Thoracic aorta (tissue), 2 donors: ENCODE measurements around the gene NR1I3. TPM values are rescaled to one million over a fixed set of nuclear protein-coding genes. Genes with fewer than 3 reads are reported as not detected.

Experiments used
- ATAC-seq: fragments of 150-250 bp; one replicate; pipeline ENCODE4 v1.8.0; 2017; ENCODE audit warnings: low read depth; ENCODE audit not compliant: insufficient number of reproducible peaks, low FRiP score
- DNase-seq: peaks from one replicate; pipeline ENCODE4 v3.0.0-alpha.2; 2020; ENCODE audit warnings: low spot score
- H3K27ac ChIP-seq, 2 donors: fragments of 200-600 bp; sonication (generic); 1 replicate in 1 of 2; 2 replicates in 1 of 2; pipeline ENCODE4 v1.5.1; 2016; ENCODE audit warnings: mild to moderate bottlenecking in 2 of 2, moderate library complexity in 2 of 2
- H3K27me3 ChIP-seq: fragments of 200-600 bp; sonication (generic); replicated peaks from 2 replicates; pipeline ENCODE4 v1.6.0; 2016; ENCODE audit warnings: mild to moderate bottlenecking; ENCODE audit not compliant: insufficient read depth
- H3K36me3 ChIP-seq: fragments of 200-600 bp; sonication (generic); one replicate; pipeline ENCODE4 v1.5.1; 2016
- H3K4me1 ChIP-seq, 2 donors: fragments of 200-600 bp; sonication (generic); 1 replicate in 1 of 2; 2 replicates in 1 of 2; pipeline versions ENCODE4 v1.5.1 to v1.6.0; 2016; ENCODE audit warnings: low read depth in 2 of 2, mild to moderate bottlenecking in 1 of 2; ENCODE audit not compliant: control insufficient read depth in 1 of 2
- H3K4me3 ChIP-seq: fragments of 200-600 bp; sonication (generic); 2 replicates; pipeline ENCODE4 v1.5.1; 2016; ENCODE audit warnings: mild to moderate bottlenecking
- H3K9me3 ChIP-seq: fragments of 200-600 bp; sonication (generic); 2 replicates; pipeline ENCODE4 v1.5.1; 2016
- CTCF ChIP-seq: fragments of 200-600 bp; sonication (generic); IDR thresholded peaks from one replicate; pipeline ENCODE4 v1.5.1; 2019; ENCODE audit warnings: antibody characterized with exemption
- total RNA-seq, 2 donors: library from RNA; depleted of rRNA; stranded (reverse); fragments of >200 nt; gene quantifications; one replicate each; pipeline versions ENCODE4 v1.1.0 to v1.2.3, GENCODE V29; 2016

The NR1I3 gene
- total RNA-seq, 2 donors from 2014 or later: not detected

- DNase-seq: no peak
- Histone ChIP-seq H3K4me3 (no peak overlapping the region), H3K9me3 (no peaks in the 10 kb centered on the region), H3K36me3 (no peaks in the 10 kb centered on the region), H3K27ac (no peak overlapping the region), H3K27me3 (no peaks in the 10 kb centered on the region), H3K4me1 (peaks cover 10 to 20% of the 10 kb centered on the region in 2 donors)
- no peak for TF ChIP-seq CTCF
- ATAC-seq: no peak
Observed at GRCh38 chr1:161222175-161223019, 15.6 kb downstream of the NR1I3 start.

GRCh38 chr1:161220002-161220401 is 18.0 kb downstream of the NR1I3 start:
- Histone ChIP-seq H3K27me3 (no peaks in the 10 kb centered on the region), H3K4me1 (peaks cover 0 to under 1% of the 10 kb centered on the region in 2 donors), H3K36me3 (no peaks in the 10 kb centered on the region), H3K9me3 (no peaks in the 10 kb centered on the region), H3K4me3 (no peak overlapping the region), H3K27ac (no peak overlapping the region)
- no peak for DNase-seq
- TF ChIP-seq CTCF: no peak
- no peak for ATAC-seq

GRCh38 chr1:161219078-161219892 is 18.7 kb downstream of the NR1I3 start:
- no peaks in the 10 kb centered on the region for H3K4me1 ChIP-seq
- peaks cover 4% of the 10 kb centered on the region for H3K36me3 ChIP-seq
- ATAC-seq: no peak
- H3K27me3 ChIP-seq: no peaks in the 10 kb centered on the region
- no peak overlapping the region for H3K27ac ChIP-seq
- no peak overlapping the region for H3K4me3 ChIP-seq
- no peak for DNase-seq
- H3K9me3 ChIP-seq: no peaks in the 10 kb centered on the region
- no peak for TF ChIP-seq CTCF

GRCh38 chr1:161218301-161219077 is 19.5 kb downstream of the NR1I3 start:
- H3K4me1 ChIP-seq: no peaks in the 10 kb centered on the region
- no peak overlapping the region for H3K27ac ChIP-seq
- H3K9me3 ChIP-seq: no peaks in the 10 kb centered on the region
- TF ChIP-seq CTCF: no peak
- DNase-seq (no peak), ATAC-seq (no peak)
- H3K27me3 ChIP-seq: no peaks in the 10 kb centered on the region
- H3K36me3 ChIP-seq: peaks cover 12% of the 10 kb centered on the region
- H3K4me3 ChIP-seq: no peak overlapping the region
